Thoracic aorta (tissue), 2 donors: ENCODE measurements around the gene ARFRP1. TPM values are rescaled to one million over a fixed set of nuclear protein-coding genes. Genes with fewer than 3 reads are reported as not detected.
"Not testable (repeated sequence)": the region's sequence is repeated elsewhere in the genome, so short reads cannot be mapped to it uniquely, and the experiment has no call there.

ENCODE experiments used
- ATAC-seq: fragments of 150-250 bp; one replicate; pipeline ENCODE4 v1.8.0; 2017; ENCODE audit warnings: low read depth; ENCODE audit not compliant: insufficient number of reproducible peaks, low FRiP score
- DNase-seq: peaks from one replicate; pipeline ENCODE4 v3.0.0-alpha.2; 2020; ENCODE audit warnings: low spot score
- H3K27ac ChIP-seq, 2 donors: fragments of 200-600 bp; sonication (generic); 1 replicate in 1 of 2; 2 replicates in 1 of 2; pipeline ENCODE4 v1.5.1; 2016; ENCODE audit warnings: mild to moderate bottlenecking in 2 of 2, moderate library complexity in 2 of 2
- H3K27me3 ChIP-seq: fragments of 200-600 bp; sonication (generic); replicated peaks from 2 replicates; pipeline ENCODE4 v1.6.0; 2016; ENCODE audit warnings: mild to moderate bottlenecking; ENCODE audit not compliant: insufficient read depth
- H3K36me3 ChIP-seq: fragments of 200-600 bp; sonication (generic); one replicate; pipeline ENCODE4 v1.5.1; 2016
- H3K4me1 ChIP-seq, 2 donors: fragments of 200-600 bp; sonication (generic); 1 replicate in 1 of 2; 2 replicates in 1 of 2; pipeline versions ENCODE4 v1.5.1 to v1.6.0; 2016; ENCODE audit warnings: low read depth in 2 of 2, mild to moderate bottlenecking in 1 of 2; ENCODE audit not compliant: control insufficient read depth in 1 of 2
- H3K4me3 ChIP-seq: fragments of 200-600 bp; sonication (generic); 2 replicates; pipeline ENCODE4 v1.5.1; 2016; ENCODE audit warnings: mild to moderate bottlenecking
- H3K9me3 ChIP-seq: fragments of 200-600 bp; sonication (generic); 2 replicates; pipeline ENCODE4 v1.5.1; 2016
- CTCF ChIP-seq: fragments of 200-600 bp; sonication (generic); IDR thresholded peaks from one replicate; pipeline ENCODE4 v1.5.1; 2019; ENCODE audit warnings: antibody characterized with exemption
- total RNA-seq, 2 donors: library from RNA; depleted of rRNA; stranded (reverse); fragments of >200 nt; gene quantifications; one replicate each; pipeline versions ENCODE4 v1.1.0 to v1.2.3, GENCODE V29; 2016

Gene ARFRP1
- total RNA-seq, 2 donors from 2014 or later: 56.4 to 57.8 TPM

DNA sequence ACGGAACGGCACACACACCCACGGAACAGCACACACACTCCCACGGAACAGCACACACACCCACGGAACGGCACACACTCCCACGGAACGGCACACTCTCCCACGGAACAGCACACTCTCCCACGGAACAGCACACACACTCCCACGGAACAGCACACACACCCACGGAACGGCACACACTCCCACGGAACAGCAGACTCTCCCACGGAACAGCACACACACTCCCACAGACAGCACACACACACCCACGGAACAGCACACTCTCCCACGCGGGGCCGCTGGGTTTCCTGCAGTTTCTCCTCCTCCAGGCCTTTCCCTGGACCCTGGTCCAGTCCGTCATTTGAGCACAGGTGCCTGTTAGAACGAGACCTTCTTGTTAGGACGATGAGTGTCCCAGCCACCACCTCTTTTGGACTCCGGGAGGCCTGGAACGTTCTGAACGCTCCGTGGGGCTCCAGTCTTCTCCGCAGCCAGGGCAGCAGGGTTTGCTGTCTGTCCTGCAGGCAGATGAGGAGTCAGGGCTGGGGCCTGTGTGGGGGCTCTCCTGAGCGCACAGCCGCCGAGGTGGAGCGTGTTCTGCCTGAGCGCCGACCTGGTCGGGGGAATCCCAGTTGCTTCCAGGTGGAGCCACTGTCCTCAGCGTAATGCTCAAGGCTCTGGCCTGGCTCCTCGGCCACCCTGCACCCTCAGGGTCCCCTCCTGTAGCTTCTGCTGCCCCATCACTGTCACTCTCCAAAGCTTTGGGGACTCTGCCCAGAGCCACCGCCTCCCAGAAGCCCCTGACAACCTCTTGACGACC, 28.9 kb downstream of the ARFRP1 start:
- ATAC-seq: no peak
- H3K36me3 ChIP-seq: peaks cover 11% of the 10 kb centered on the region
- no peak for TF ChIP-seq CTCF

GRCh38 chr20:63678071-63678470, 29.7 kb downstream of the ARFRP1 start:
- ATAC-seq (no peak), DNase-seq (no peak)
- Histone ChIP-seq H3K27me3 (no peaks in the 10 kb centered on the region), H3K4me1 (peaks cover 12 to 22% of the 10 kb centered on the region in 2 donors), H3K4me3 (no peak overlapping the region), H3K36me3 (peaks cover 12% of the 10 kb centered on the region), H3K9me3 (no peaks in the 10 kb centered on the region), H3K27ac (no peak overlapping the region)
- no peak for TF ChIP-seq CTCF

More for the DNA sequence above, 28.9 kb downstream of the ARFRP1 start:
- no peak for DNase-seq
- Histone ChIP-seq H3K4me3 (no peak overlapping the region), H3K27ac (no peak overlapping the region), H3K4me1 (peaks cover 12 to 28% of the 10 kb centered on the region in 2 donors), H3K9me3 (no peaks in the 10 kb centered on the region), H3K27me3 (no peaks in the 10 kb centered on the region)

DNA sequence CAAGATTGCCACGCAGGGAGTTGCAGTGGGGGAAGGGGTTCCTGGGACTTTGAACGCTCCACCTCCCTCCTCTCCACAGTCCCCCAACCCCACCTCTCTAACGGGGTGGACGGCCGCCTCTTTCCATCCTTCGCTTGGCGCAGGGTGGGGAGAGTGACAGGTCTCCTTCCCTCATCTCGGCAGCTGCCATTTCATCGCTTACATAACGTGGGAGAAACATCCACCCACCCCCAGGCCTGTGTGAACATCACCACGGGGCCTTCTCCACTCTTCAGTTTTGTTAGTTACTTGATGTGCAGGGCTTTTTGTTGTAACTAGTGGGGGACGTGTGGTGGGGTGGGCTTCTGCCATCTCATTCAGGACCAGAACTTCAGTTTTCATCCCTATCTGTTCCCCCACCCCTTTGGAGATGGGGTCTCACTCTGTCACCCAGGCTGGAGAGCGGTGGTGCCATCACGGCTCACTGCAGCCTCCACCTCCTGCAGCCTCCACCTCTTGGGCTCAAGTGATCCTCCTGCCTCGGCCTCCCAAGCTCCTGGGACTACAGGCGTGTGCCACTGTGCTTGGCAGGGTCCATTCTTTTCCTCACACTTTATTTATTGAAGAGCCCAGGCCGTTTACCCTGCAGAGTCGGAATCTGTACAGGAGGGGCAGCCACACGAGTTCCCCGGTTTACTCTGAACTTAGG, 32.0 kb downstream of the ARFRP1 start:
- Histone ChIP-seq H3K9me3 (no peaks in the 10 kb centered on the region), H3K27ac (no peak overlapping the region), H3K27me3 (no peaks in the 10 kb centered on the region), H3K4me1 (peaks cover 0 to under 1% of the 10 kb centered on the region in 2 donors), H3K4me3 (no peak overlapping the region), H3K36me3 (peaks cover 12% of the 10 kb centered on the region)
- TF ChIP-seq CTCF: no peak
- ATAC-seq: no peak
- DNase-seq: no peak

- DNase-seq (no peak), ATAC-seq (no peak)
- no peaks in the 10 kb centered on the region for H3K9me3 ChIP-seq
- H3K4me3 ChIP-seq: no peak overlapping the region
- H3K27ac ChIP-seq: no peak overlapping the region
- no peaks in the 10 kb centered on the region for H3K4me1 ChIP-seq
- H3K36me3 ChIP-seq: peaks cover 7% of the 10 kb centered on the region
- no peak for TF ChIP-seq CTCF
- no peaks in the 10 kb centered on the region for H3K27me3 ChIP-seq
Observed at GRCh38 chr20:63673951-63674350, 33.8 kb downstream of the ARFRP1 start.

GRCh38 chr20:63672666-63673065, 35.1 kb downstream of the ARFRP1 start:
- Histone ChIP-seq H3K4me3 (no peak overlapping the region), H3K27ac (no peak overlapping the region), H3K9me3 (no peaks in the 10 kb centered on the region), H3K36me3 (peaks cover 13% of the 10 kb centered on the region), H3K4me1 (no peaks in the 10 kb centered on the region), H3K27me3 (no peaks in the 10 kb centered on the region)
- DNase-seq: no peak
- TF ChIP-seq CTCF: no peak
- no peak for ATAC-seq

- DNase-seq, H3K4me1 ChIP-seq, H3K27me3 ChIP-seq, H3K4me3 ChIP-seq, ATAC-seq, H3K27ac ChIP-seq, H3K9me3 ChIP-seq: not testable (repeated sequence)
- H3K36me3 ChIP-seq: peaks cover 20% of the 10 kb centered on the region
Observed at GRCh38 chr20:63671695-63672094, 36.1 kb downstream of the ARFRP1 start.
